ENCODE measurements around the gene CD84. TPM values are rescaled to one million over a fixed set of nuclear protein-coding genes. Genes with fewer than 3 reads are reported as not detected.

CD84 gene
- total RNA-seq, 2 donors from 2014 or later = 66.2 to 71.6 TPM

DNA sequence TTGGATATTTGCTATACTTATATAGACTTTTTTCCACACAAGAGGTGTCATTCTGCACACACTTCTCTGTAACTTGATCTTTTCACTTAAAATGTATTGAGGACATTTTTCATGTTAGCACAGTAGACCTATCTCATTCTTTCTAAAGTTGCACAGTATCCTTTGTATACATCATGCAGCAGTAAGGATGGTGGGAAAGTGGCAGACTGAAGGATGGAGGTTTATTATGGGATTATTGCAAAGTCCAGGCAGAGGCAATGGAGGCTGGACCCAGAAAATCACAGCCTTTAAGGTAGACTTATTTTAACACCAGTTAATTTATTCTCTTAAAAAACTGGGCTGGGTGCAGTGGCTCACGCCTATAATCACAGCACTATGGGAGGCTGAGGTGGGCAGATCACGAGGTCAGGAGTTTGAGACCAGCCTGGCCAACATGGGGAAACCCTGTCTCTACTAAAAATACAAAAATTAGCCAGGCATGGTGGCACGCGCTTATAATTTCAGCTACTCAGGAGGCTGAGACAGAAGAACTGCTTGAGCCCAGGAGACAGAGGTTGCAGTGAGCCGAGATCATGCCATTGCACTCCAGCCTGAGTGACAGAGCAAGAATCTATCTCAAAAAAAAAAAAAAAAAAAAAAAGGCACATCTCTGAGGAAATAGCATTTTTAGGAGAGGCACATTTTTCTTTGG, 41.8 kb upstream of the CD84 start:
- no peaks in the 10 kb centered on the region for H3K27me3 Mint-ChIP-seq
- no peaks in the 10 kb centered on the region for H3K9me3 ChIP-seq (ENCODE audit: control insufficient read depth, low read length, poor library complexity, severe bottlenecking)
- peaks cover 66% of the 10 kb centered on the region for H3K4me1 Mint-ChIP-seq
- DNase-seq (no peak), ATAC-seq (no peak)
- peak overlapping the region; percentile 99 for H3K27ac Mint-ChIP-seq
- peaks cover 20% of the 10 kb centered on the region for H3K36me3 Mint-ChIP-seq (ENCODE audit: low read depth)
- peak overlapping the region; percentile 68 for H3K4me3 Mint-ChIP-seq

DNA sequence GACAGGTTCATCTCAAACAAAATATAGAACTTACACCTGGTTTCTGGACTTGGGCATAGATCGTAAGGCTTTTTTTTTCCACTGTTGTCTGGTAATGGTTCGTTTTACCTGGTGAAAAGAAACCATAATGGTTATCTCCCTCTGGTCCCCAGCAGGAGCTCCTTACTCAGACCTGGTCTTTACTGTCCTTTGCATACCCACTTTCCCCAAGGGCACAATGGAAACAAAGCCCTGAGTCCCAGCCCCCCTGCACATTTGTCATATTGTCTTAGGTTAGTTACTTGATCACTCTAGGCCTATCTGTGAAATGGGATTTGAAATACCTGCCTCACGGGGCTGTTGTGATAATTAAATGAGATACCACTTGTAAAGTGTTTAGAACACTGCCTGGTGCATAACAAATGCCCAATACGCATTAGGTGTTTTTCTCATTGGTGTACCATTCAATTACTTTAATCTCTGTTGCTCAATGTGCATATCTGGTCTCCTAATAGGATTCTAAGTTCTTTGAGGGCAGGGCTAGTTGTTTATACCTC, 40.5 kb upstream of the CD84 start:
- H3K27me3 Mint-ChIP-seq = no peaks in the 10 kb centered on the region
- peak overlapping the region; percentile 0 for H3K27ac Mint-ChIP-seq
- H3K4me3 Mint-ChIP-seq = no peak overlapping the region
- H3K4me1 Mint-ChIP-seq = peaks cover 59% of the 10 kb centered on the region
- H3K9me3 ChIP-seq (ENCODE audit: control insufficient read depth, low read length, poor library complexity, severe bottlenecking) = no peaks in the 10 kb centered on the region
- DNase-seq (no peak), ATAC-seq (no peak)
- H3K36me3 Mint-ChIP-seq (ENCODE audit: low read depth) = peaks cover 19% of the 10 kb centered on the region

- Mint-ChIP-seq H3K36me3 (ENCODE audit: low read depth) (peaks cover 19% of the 10 kb centered on the region), H3K27me3 (no peaks in the 10 kb centered on the region), H3K27ac (peak overlapping the region; percentile 0), H3K4me1 (peaks cover 57% of the 10 kb centered on the region), H3K4me3 (peak overlapping the region; percentile 0)
- ATAC-seq (peak; percentile 22), DNase-seq (no peak)
- no peaks in the 10 kb centered on the region for H3K9me3 ChIP-seq (ENCODE audit: control insufficient read depth, low read length, poor library complexity, severe bottlenecking)
Observed at GRCh38 chr1:160618763-160619274, 39.5 kb upstream of the CD84 start.

DNA sequence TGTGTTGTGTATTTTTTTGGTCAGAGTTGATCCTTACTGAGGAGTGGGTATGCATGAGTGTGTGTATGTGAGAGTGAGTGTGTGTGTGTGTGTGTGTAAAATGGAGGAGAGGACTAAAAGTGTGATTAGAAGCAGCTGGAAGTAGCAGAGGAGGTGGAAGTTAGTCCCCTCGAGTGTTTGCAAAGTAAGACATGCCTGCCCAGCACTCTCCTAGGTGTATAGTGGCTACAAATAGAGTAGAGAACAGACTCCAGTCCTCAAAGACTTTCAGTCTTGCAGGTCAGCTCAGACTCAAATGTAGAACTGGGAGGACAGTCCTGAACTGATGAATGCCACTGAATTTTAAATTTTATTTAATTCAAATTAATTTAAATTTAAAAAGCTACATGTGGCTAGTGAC, 39.0 kb upstream of the CD84 start:
- ATAC-seq = no peak
- H3K36me3 Mint-ChIP-seq (ENCODE audit: low read depth) = peaks cover 21% of the 10 kb centered on the region
- H3K4me3 Mint-ChIP-seq = no peak overlapping the region
- peak overlapping the region; percentile 90 for H3K27ac Mint-ChIP-seq
- H3K27me3 Mint-ChIP-seq = no peaks in the 10 kb centered on the region
- DNase-seq = no peak
- no peaks in the 10 kb centered on the region for H3K9me3 ChIP-seq (ENCODE audit: control insufficient read depth, low read length, poor library complexity, severe bottlenecking)
- peaks cover 55% of the 10 kb centered on the region for H3K4me1 Mint-ChIP-seq

- ATAC-seq (no peak), DNase-seq (no peak)
- H3K9me3 ChIP-seq (ENCODE audit: control insufficient read depth, low read length, poor library complexity, severe bottlenecking) = no peaks in the 10 kb centered on the region
- Mint-ChIP-seq H3K27ac (peak overlapping the region; percentile 75), H3K36me3 (ENCODE audit: low read depth) (peaks cover 17% of the 10 kb centered on the region), H3K4me3 (peak overlapping the region; percentile 36), H3K4me1 (peaks cover 46% of the 10 kb centered on the region), H3K27me3 (no peaks in the 10 kb centered on the region)
Observed at GRCh38 chr1:160615660-160616059, 36.4 kb upstream of the CD84 start.

- Mint-ChIP-seq H3K4me3 (no peak overlapping the region), H3K27me3 (no peaks in the 10 kb centered on the region), H3K4me1 (peaks cover 45% of the 10 kb centered on the region), H3K36me3 (ENCODE audit: low read depth) (peaks cover 17% of the 10 kb centered on the region), H3K27ac (peak overlapping the region; percentile 85)
- ATAC-seq (peak; percentile 56), DNase-seq (no peak)
- H3K9me3 ChIP-seq (ENCODE audit: control insufficient read depth, low read length, poor library complexity, severe bottlenecking) = no peaks in the 10 kb centered on the region
Observed at GRCh38 chr1:160614410-160614809, 35.1 kb upstream of the CD84 start.

GRCh38 chr1:160612613-160613218, 33.4 kb upstream of the CD84 start:
- no peak overlapping the region for H3K4me3 Mint-ChIP-seq
- H3K36me3 Mint-ChIP-seq (ENCODE audit: low read depth) = peaks cover 9% of the 10 kb centered on the region
- no peaks in the 10 kb centered on the region for H3K9me3 ChIP-seq (ENCODE audit: control insufficient read depth, low read length, poor library complexity, severe bottlenecking)
- ATAC-seq = no peak
- H3K4me1 Mint-ChIP-seq = peaks cover 35% of the 10 kb centered on the region
- DNase-seq = no peak
- H3K27ac Mint-ChIP-seq = peak overlapping the region; percentile 85
- H3K27me3 Mint-ChIP-seq = no peaks in the 10 kb centered on the region

DNA sequence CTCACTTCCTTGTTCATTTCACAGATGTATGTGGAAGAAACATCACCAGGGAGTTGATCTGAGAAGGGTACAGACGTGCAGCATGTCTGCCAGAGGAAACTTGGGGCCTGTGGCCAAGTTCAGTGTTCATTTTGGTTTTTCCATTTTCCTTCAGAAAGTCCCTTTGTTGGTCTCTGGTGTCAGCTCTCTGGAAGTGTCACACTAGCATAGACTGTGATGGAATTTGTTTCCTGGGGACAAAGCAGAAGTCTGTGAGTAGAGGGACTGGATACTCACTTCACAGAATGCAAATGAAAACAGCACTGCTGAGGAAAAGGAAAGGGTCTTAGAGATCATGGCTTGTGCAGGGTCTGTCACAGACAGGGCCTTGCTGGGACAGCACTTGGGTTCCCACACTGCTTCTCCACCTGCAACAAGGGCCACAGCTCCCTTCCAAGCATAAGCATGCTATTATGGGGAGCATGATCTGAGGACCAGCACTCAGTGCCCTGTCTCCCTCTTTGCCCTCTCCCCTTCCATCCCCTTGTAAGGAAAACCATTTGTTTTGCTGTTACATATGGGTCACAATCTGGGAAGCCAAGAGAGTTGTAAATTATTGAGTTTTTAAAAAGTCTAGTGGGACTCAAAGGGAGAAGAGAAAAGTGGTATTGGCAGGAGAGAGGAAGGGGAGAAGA, 31.4 kb upstream of the CD84 start:
- H3K9me3 ChIP-seq (ENCODE audit: control insufficient read depth, low read length, poor library complexity, severe bottlenecking) = no peaks in the 10 kb centered on the region
- ATAC-seq = no peak
- peak overlapping the region; percentile 78 for H3K27ac Mint-ChIP-seq
- H3K4me3 Mint-ChIP-seq = peak overlapping the region; percentile 31
- no peak for DNase-seq
- peaks cover 9% of the 10 kb centered on the region for H3K36me3 Mint-ChIP-seq (ENCODE audit: low read depth)
- H3K4me1 Mint-ChIP-seq = peaks cover 43% of the 10 kb centered on the region
- H3K27me3 Mint-ChIP-seq = no peaks in the 10 kb centered on the region

GRCh38 chr1:160608941-160609340, 29.6 kb upstream of the CD84 start:
- Mint-ChIP-seq H3K27me3 (no peaks in the 10 kb centered on the region), H3K27ac (peak overlapping the region; percentile 92), H3K36me3 (ENCODE audit: low read depth) (peaks cover 7% of the 10 kb centered on the region), H3K4me1 (peaks cover 38% of the 10 kb centered on the region), H3K4me3 (no peak overlapping the region)
- H3K9me3 ChIP-seq (ENCODE audit: control insufficient read depth, low read length, poor library complexity, severe bottlenecking) = no peaks in the 10 kb centered on the region
- ATAC-seq (no peak), DNase-seq (no peak)

GRCh38 chr1:160608514-160608913, 29.2 kb upstream of the CD84 start:
- peaks cover 7% of the 10 kb centered on the region for H3K36me3 Mint-ChIP-seq (ENCODE audit: low read depth)
- peak overlapping the region; percentile 5 for H3K4me3 Mint-ChIP-seq
- no peak for ATAC-seq
- H3K4me1 Mint-ChIP-seq = peaks cover 35% of the 10 kb centered on the region
- H3K27me3 Mint-ChIP-seq = no peaks in the 10 kb centered on the region
- no peak for DNase-seq
- H3K27ac Mint-ChIP-seq = peak overlapping the region; percentile 92
- no peaks in the 10 kb centered on the region for H3K9me3 ChIP-seq (ENCODE audit: control insufficient read depth, low read length, poor library complexity, severe bottlenecking)

- Mint-ChIP-seq H3K27me3 (no peaks in the 10 kb centered on the region), H3K4me1 (peaks cover 35% of the 10 kb centered on the region), H3K4me3 (no peak overlapping the region), H3K27ac (peak overlapping the region; percentile 92), H3K36me3 (ENCODE audit: low read depth) (peaks cover 6% of the 10 kb centered on the region)
- DNase-seq (no peak), ATAC-seq (no peak)
- H3K9me3 ChIP-seq (ENCODE audit: control insufficient read depth, low read length, poor library complexity, severe bottlenecking) = no peaks in the 10 kb centered on the region
Observed at GRCh38 chr1:160608057-160608456, 28.8 kb upstream of the CD84 start.

DNA sequence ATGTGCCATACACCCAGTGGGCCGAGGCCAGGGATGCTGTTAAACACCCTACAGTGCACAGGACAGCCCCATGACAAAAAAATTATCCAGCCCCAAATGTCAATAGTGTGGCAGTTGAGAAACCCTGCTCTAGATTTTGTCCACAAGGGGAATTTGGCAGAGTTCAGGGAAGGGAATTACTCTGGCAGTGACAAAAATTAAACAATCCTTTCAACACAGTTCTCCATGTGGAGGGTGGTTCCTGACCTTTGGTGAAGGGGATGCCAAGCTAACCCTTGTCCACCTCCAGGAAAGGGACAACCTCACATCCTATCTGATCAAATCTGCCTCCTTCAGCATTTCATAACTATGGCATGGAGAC, 28.4 kb upstream of the CD84 start:
- H3K4me1 Mint-ChIP-seq = peaks cover 32% of the 10 kb centered on the region
- ATAC-seq (peak; percentile 4), DNase-seq (no peak)
- peaks cover 6% of the 10 kb centered on the region for H3K36me3 Mint-ChIP-seq (ENCODE audit: low read depth)
- H3K27ac Mint-ChIP-seq = peak overlapping the region; percentile 92
- no peak overlapping the region for H3K4me3 Mint-ChIP-seq
- no peaks in the 10 kb centered on the region for H3K9me3 ChIP-seq (ENCODE audit: control insufficient read depth, low read length, poor library complexity, severe bottlenecking)
- H3K27me3 Mint-ChIP-seq = no peaks in the 10 kb centered on the region

DNA sequence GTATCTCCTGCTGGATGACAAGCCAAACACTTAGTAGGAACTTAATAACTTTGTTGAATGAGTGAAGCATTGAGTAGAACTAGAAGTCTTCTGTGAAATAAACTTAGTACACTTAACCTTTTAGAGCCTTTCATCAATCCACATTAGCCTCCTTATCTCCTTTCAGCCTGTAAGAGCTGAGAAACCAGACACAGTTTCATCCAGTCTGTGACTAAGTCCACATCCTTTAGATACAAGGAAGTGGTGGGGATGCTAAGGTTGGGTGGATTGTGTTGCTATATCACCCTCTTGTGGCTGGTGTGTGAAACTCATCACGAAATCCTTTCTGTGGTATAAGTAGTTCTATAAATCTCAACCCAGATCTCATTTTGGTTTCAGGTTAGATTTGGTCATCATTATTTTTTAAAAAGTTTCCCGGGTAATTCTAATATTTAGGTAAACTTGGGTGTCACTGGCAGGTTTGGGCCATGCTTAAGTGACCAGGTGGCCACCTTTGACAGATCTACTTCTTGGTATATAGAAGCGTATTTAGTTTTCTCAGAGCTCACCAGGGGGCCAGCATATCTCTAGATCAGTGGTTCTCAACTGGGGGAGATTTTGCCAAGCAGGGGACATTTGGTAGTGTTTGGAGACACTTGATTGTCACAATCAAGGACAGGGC, 27.8 kb upstream of the CD84 start:
- peaks cover 28% of the 10 kb centered on the region for H3K4me1 Mint-ChIP-seq
- H3K27me3 Mint-ChIP-seq = no peaks in the 10 kb centered on the region
- peak; percentile 96 for ATAC-seq
- peaks cover 4% of the 10 kb centered on the region for H3K36me3 Mint-ChIP-seq (ENCODE audit: low read depth)
- no peaks in the 10 kb centered on the region for H3K9me3 ChIP-seq (ENCODE audit: control insufficient read depth, low read length, poor library complexity, severe bottlenecking)
- H3K4me3 Mint-ChIP-seq = peak overlapping the region; percentile 68
- peak overlapping the region; percentile 92 for H3K27ac Mint-ChIP-seq
- peak in 2 of 3 donors; percentile 31 to 40 for DNase-seq
